Testis (tissue), 3 donors: ENCODE data around the gene CLDN10. TPM values are rescaled to one million over a fixed set of nuclear protein-coding genes. Genes with fewer than 3 reads are reported as not detected.

Experiments
- DNase-seq: peaks from one replicate; pipeline ENCODE4 v3.0.0-alpha.2; 2019
- H3K27ac ChIP-seq, 2 donors: fragments of 200-600 bp; sonication (generic); one replicate each; pipeline ENCODE4 v1.5.1; 2019
- H3K27me3 ChIP-seq: fragments of 200-600 bp; sonication (generic); one replicate; pipeline ENCODE4 v1.5.1; 2019
- H3K36me3 ChIP-seq: fragments of 200-600 bp; sonication (generic); one replicate; pipeline ENCODE4 v1.5.1; 2017; ENCODE audit warnings: low read depth; ENCODE audit errors: missing control alignments
- H3K4me1 ChIP-seq: fragments of 200-600 bp; sonication (generic); one replicate; pipeline ENCODE4 v1.5.1; 2019
- H3K4me3 ChIP-seq, 2 donors: fragments of 200-600 bp; sonication (generic); one replicate each; pipeline ENCODE4 v1.5.1; 2017 to 2019
- H3K9me3 ChIP-seq: fragments of 200-600 bp; sonication (generic); one replicate; pipeline ENCODE4 v1.5.1; 2017
- CTCF ChIP-seq, 3 experiments: fragments of 450-650 bp in 2 of 3; fragments of 200-600 bp in 1 of 3; sonication (generic) in 1 of 3; IDR thresholded peaks; one replicate each; pipeline ENCODE4 v1.5.1; 2016 to 2019; ENCODE audit warnings: antibody characterized with exemption in 3 of 3, mild to moderate bottlenecking in 2 of 3, moderate library complexity in 1 of 3
- POLR2A ChIP-seq: fragments of 450-650 bp; IDR thresholded peaks from one replicate; pipeline ENCODE4 v1.6.1; 2017; ENCODE audit warnings: antibody characterized with exemption, mild to moderate bottlenecking, moderate library complexity
- WGBS, 2 donors: methylation state at CpG; one replicate each; pipeline ENCODE4 v1.1.5; 2018; 5-methylcytosine and 5-hydroxymethylcytosine counted together
- intact Hi-C: fragments of 100-400 bp; cut with DNase I; formaldehyde crosslinking; loops from one replicate; pipeline ENCODE4 v1.15.1; 2023; ENCODE audit warnings: low total_unique reads
- polyA plus RNA-seq: library from polyadenylated mRNA; stranded (reverse); fragments of 350-450 nt; fragmentation: Illumina TruSeq; extraction: RNeasy Lipid Tissue Mini Kit (QIAGEN cat#74804); gene quantifications from one replicate; pipeline ENCODE4 v1.2.3, GENCODE V29; 2014; ENCODE audit warnings: low read depth, low replicate concordance; ENCODE audit not compliant: insufficient read depth
- total RNA-seq, 2 donors: library from RNA; depleted of rRNA; stranded (reverse); fragments of >200 nt; gene quantifications; one replicate each; pipeline ENCODE4 v1.2.3, GENCODE V29; 2016

CLDN10 gene
- total and polyA plus RNA-seq, 3 donors from 2014 or later: 1.3 to 3.3 (median 1.8) TPM

- H3K9me3 ChIP-seq: no peaks in the 10 kb centered on the region
- intact Hi-C loops: loop anchor here (10.0 kb wide), 1 partner anchor 208 kb away; no protein-coding TSS in a partner anchor
- DNase-seq: no peak
- H3K36me3 ChIP-seq: no peaks in the 10 kb centered on the region
- no peaks in the 10 kb centered on the region for H3K4me1 ChIP-seq
- H3K27me3 ChIP-seq: no peaks in the 10 kb centered on the region
- H3K27ac ChIP-seq: no peak overlapping the region
- TF ChIP-seq POLR2A (no peak), CTCF (IDR thresholded peaks at IDR 0.05) (no peak)
- H3K4me3 ChIP-seq: no peak overlapping the region
These were observed 74.2 kb downstream of the CLDN10 start for GRCh38 chr13:95626768-95627167.

- WGBS, 2 donors: 96 to 100% methylated on average over 1 of the region's 1 CpG
- Histone ChIP-seq H3K9me3 (no peaks in the 10 kb centered on the region), H3K27me3 (no peaks in the 10 kb centered on the region), H3K4me3 (no peak overlapping the region), H3K36me3 (no peaks in the 10 kb centered on the region), H3K27ac (no peak overlapping the region), H3K4me1 (no peaks in the 10 kb centered on the region)
- TF ChIP-seq CTCF (IDR thresholded peaks at IDR 0.05): no peak
- TF ChIP-seq POLR2A: no peak
- no peak for DNase-seq
- intact Hi-C loops: loop anchor here (10.0 kb wide), 1 partner anchor 207 kb away; no protein-coding TSS in a partner anchor
These were observed 75.1 kb downstream of the CLDN10 start for GRCh38 chr13:95627590-95627989.

- H3K27ac ChIP-seq: no peak overlapping the region
- WGBS, 2 donors: 91 to 100% methylated on average over 1 of the region's 1 CpG
- no peak for DNase-seq
- no peaks in the 10 kb centered on the region for H3K27me3 ChIP-seq
- H3K9me3 ChIP-seq: no peaks in the 10 kb centered on the region
- H3K36me3 ChIP-seq: no peaks in the 10 kb centered on the region
- H3K4me1 ChIP-seq: no peaks in the 10 kb centered on the region
- no peak for TF ChIP-seq CTCF (IDR thresholded peaks at IDR 0.05)
- no peak for TF ChIP-seq POLR2A
- no peak overlapping the region for H3K4me3 ChIP-seq
- intact Hi-C loops: loop anchor here (10.0 kb wide), 1 partner anchor 206 kb away; no protein-coding TSS in a partner anchor
These were observed 76.0 kb downstream of the CLDN10 start for GRCh38 chr13:95628488-95628887.

GRCh38 chr13:95629071-95629470 is 76.6 kb downstream of the CLDN10 start:
- intact Hi-C loops: loop anchor here (10.0 kb wide), 1 partner anchor 206 kb away; no protein-coding TSS in a partner anchor
- TF ChIP-seq POLR2A: no peak
- TF ChIP-seq CTCF (IDR thresholded peaks at IDR 0.05): no peak
- 79 to 89% methylated on average over 4 of the region's 4 CpGs for WGBS, 2 donors
- DNase-seq: no peak
- Histone ChIP-seq H3K27me3 (no peaks in the 10 kb centered on the region), H3K36me3 (no peaks in the 10 kb centered on the region), H3K4me1 (no peaks in the 10 kb centered on the region), H3K4me3 (no peak overlapping the region), H3K27ac (no peak overlapping the region), H3K9me3 (no peaks in the 10 kb centered on the region)

Other genes with a start within 250 kb of the CLDN10 start
- 10 to 100 TPM; 54.7 to 63.7 TPM for gene DZIP1, start 92.0 kb downstream of the CLDN10 start, total RNA-seq
- gene DZIP1, start 92.0 kb downstream of the CLDN10 start, polyA plus RNA-seq: 143 TPM
- gene DNAJC3, start 124.4 kb downstream of the CLDN10 start, total RNA-seq: 10 to 100 TPM; 26.0 to 39.4 TPM
- gene DNAJC3, start 124.4 kb downstream of the CLDN10 start, polyA plus RNA-seq: 18.2 TPM